RCC 7860 (cell line): Measurements from ENCODE around the gene FCRLB.
A peak's percentile ranks its signal among the peaks of the same experiment; 100 is the strongest.
"Not testable (repeated sequence)": the region's sequence is repeated elsewhere in the genome, so short reads cannot be mapped to it uniquely, and the experiment has no call there.

Experiments
- DNase-seq: peaks from one replicate; pipeline ENCODE4 v3.0.0-alpha.2; 2015; ENCODE audit warnings: low spot score
- FAIRE-seq: peaks from 2 replicates; lab custom pipeline; 2012; peaks lifted over from hg19 to GRCh38; lab: Jason Lieb, UNC

The FCRLB gene

DNA sequence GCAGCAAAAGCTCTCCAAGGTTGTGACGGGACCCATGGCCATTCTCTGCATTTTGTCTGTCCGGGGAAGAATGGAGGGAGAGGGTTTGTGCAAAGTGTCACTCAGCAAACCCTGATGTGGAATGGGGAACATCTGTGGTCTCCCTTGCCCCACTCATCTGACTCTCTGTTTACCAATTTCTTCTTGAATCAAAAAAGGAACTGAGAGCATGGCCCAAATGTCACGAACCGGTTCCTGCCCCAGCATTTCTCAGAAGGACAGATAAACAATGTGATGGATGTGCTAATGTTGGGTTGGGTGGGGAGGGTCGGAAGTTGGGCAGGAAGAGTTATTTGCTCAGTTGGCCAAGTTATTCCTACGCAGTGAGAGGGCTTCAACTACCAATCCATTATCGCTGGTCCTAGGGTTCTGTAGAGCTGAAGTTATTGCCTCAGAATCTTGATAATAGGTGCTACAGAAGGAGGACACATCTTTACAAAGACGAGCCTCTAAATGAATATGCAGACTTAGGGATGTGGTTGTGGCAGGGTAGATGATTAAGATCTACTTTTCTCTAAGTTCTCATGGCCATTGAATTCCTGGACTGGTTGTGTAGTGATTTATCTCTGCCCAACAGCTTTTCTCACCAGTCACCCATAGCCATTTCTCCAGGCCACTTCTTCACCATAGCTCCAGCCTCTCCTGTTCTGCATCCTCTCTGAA, 18.7 kb downstream of the FCRLB start:
- no peak for FAIRE-seq
- DNase-seq = no peak

DNA sequence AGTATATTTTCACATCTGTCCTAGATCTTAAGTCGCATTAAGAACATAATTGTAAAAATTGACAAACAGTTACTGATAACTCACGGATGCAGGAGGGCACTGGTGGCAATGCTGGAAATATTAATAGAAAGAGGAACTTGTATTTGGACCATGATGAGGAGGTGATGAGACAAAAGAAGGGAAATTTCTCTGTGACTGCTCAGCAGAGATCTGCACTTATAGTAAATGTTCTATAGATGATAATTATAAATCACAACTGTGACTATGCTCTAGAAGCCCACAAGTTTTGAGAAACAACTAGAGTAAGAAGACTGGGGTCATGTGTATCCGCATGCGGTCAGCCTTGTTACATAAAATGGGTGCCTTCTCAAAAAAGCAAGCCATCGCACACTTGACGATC, 19.6 kb downstream of the FCRLB start:
- FAIRE-seq (no peak), DNase-seq (no peak)

- FAIRE-seq = no peak
- no peak for DNase-seq
Measured at GRCh38 chr1:161743231-161743630, 21.9 kb downstream of the FCRLB start.

DNA sequence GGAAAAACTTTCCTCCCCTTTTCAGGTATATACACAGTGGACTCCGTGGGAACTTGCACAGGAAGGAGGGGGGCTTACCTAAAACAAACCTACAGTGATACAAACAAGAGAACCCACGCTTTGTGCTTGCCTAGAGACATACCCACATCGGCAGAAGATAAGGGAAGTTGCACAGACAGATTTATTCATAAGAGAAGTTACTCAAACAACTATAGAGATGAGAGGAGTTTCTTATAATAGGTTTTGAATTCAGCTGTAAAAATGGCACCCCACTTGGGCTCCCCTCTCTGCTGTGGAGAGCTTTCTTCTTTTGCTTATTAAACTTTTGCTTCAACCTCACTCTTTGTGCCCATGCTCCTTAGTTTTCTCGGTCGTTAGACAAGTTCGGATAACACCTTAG, 26.5 kb downstream of the FCRLB start:
- DNase-seq = no peak
- FAIRE-seq = no peak

- FAIRE-seq = peak; percentile 49
- peak; percentile 89 for DNase-seq
Measured at GRCh38 chr1:161749509-161750407, 28.4 kb downstream of the FCRLB start, which contains the start of gene DUSP12. TSS of gene DUSP12 (plus strand) at chr1:161749786. CDS start at chr1:161749802, 16 bp downstream.

DNA sequence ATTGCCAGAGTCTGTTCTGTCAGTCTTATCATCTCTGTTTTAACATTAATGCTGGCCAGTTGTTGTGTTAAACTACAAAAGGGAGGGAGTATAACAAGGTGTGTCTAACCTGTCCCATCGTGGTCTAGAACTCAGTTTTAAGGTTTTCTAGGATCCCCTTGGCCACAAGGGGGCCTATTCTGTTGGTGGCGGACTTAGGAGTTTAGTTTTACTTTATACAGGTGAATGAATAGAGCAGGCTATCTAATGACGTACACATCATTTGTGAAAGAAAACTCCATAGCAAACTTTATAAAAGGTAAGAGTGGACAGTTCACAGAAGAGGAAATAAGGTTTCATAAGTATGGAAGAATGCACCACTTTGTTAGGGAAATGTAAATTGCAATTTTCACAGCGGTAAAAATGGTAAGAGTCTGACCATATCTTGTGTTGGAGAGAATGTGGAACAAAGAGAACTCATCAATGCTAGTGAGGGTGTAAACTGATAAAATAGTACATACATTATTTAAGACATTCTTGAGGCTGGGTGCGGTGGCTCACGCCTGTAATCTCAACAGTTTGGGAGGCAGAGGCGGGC, 42.3 kb downstream of the FCRLB start:
- DNase-seq = no peak
- FAIRE-seq = no peak

GRCh38 chr1:161766102-161766981, 45.0 kb downstream of the FCRLB start, which contains the start of gene ATF6:
TSS of gene ATF6 (plus strand) at chr1:161766320. CDS start at chr1:161766361, 41 bp downstream.
- FAIRE-seq = peak; percentile 57
- DNase-seq = peak; percentile 79

DNA sequence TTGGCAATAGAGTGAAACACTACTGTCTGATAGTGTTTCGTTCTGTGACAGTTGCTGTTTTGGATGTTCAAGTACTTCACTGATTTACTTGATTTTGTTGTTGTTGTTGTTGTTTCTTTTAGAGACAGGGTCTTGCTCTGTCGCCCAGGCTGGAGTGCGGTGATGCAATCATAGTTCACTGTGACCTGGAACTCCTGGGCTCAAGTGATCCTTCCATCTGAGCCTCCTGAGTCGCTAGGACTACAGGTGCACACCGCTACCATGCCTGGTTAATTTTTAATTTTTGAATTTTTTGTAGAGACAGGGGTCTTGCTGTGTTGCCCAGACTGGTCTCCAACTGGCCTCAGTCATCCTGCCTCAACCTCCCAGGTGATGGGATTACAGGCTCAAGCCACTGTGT, 47.1 kb downstream of the FCRLB start:
- no peak for DNase-seq
- no peak for FAIRE-seq

- no peak for DNase-seq
- FAIRE-seq = no peak
Measured at GRCh38 chr1:161768986-161769672, 47.8 kb downstream of the FCRLB start.

DNA sequence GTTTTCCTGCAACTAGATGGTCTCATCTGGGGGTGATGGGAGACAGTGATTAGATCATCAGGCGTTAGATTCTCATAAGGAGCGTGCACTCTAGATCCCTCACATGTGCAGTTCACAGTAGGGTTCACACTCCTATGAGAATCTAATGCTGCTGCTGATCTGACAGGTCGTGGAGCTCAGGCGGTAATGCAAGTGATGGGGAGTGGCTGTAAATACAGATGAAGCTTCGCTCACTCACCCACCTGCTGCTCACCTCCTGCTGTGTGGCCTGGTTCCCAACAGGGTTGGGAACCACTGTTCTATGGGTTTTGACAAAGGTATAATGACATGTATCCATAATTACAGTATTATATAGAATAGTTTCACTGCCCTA, 48.3 kb downstream of the FCRLB start:
- FAIRE-seq, DNase-seq: not testable (repeated sequence)

DNA sequence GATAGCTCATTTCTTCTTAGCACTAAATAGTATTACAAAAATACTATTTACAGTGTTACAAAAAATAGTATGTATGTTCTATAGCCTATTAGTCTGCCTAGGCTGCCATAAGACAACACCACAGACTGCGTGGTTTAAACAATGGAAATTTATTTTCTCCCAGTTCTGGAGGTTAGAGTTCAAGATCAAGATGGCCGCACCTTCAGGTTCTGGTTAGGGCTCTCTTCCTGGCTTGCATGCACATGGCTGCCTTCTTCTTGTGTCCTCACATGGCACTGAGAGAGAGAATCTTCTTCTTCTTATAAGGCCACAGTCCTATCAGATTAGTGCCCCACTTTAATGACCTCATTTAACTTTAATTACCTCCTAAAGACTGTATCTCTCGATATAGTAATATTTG, 48.9 kb downstream of the FCRLB start:
- no peak for DNase-seq

DNA sequence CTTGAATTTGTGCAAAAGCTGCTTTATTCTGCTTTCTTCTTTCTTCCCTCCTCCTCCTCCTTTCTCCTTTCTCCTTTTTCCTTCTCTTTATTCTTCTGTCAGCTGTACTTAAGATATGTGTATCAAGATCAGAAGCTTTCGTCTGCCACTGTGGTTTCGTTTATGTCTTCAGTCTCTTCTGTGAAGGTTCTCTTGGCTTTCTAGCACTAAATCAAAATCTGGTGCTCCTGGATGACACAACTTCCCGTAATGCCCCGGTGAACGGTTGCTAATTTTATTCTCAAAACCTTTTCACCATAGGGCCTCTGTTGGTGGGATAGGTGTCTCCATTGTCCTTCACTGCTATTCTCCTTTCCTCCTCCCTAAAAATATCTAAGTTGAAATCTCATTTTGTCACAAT, 49.8 kb downstream of the FCRLB start:
- DNase-seq (no peak), FAIRE-seq (no peak)

More for the DNA sequence above, 48.9 kb downstream of the FCRLB start:
- FAIRE-seq = no peak

DNA sequence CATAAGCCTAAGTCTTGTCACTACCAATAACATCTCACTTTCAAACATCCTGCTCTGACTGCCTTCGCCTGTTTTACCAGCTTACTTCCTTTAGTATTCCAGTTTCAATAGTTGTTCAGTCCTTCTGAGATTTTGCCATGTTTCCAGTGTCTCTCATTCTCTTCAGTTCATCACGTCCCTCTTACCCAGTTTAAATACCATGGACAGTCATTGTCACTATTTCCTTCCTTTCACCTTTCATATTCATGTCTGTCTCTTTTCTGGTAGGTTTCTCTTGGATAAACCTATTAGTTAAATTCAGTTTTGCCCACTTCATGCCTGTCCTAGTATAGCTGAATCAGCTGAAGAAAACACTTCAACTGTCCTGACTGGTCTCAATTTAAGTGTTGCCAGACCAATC, 50.6 kb downstream of the FCRLB start:
- DNase-seq (no peak), FAIRE-seq (no peak)

- DNase-seq (no peak), FAIRE-seq (no peak)
Measured at GRCh38 chr1:161772397-161772796, 51.1 kb downstream of the FCRLB start.

DNA sequence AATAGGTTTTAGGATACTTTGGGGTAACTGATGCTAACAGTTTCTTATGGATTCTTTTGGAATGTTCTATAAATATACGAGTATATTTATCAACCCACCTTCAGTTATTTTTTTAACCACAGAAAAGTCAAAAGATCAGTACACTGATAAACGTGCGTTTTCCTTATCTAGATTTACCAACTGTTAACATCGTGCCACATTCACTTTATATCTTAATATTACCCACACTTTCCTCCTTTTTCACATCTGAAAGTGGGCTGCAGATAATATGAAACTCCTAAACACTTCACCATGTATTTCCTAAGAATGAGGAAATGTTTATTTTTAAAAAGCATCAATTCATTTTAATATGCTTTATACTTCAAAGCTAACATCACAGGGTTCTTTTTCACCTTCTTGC, 52.4 kb downstream of the FCRLB start:
- no peak for FAIRE-seq
- no peak for DNase-seq

DNA sequence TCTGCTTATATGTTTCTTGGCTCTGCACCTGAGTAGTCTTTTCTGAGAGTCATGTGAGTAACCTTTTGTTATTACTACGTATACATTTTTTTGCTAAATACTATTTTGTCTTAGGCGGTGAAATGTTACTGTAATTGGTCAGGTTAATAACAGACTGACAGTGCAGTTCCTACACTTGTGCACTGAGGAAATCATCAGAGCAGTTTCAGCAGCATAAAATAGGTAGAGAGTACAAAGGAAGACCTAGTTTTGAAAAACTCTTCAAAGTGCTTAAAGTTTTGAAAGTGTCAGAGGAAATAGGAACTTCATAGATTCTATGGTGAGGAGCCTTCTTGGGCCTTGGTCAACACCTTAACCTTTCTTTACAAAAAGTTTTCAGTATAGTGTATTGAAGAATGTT, 55.9 kb downstream of the FCRLB start:
- FAIRE-seq = no peak
- no peak for DNase-seq
